T-helper 2 cell treated with Interferon-gamma antibody and Interleukin-4, amounts not matched to agents 100 ng/mL and 5 ng/mL, for 36 hours (primary cell): ENCODE data around the gene GLI1. TPM values are rescaled to one million over a fixed set of nuclear protein-coding genes. Genes with fewer than 3 reads are reported as not detected.
"Not testable (repeated sequence)": the region's sequence is repeated elsewhere in the genome, so short reads cannot be mapped to it uniquely, and the experiment has no call there.

Experiments used
- intact Hi-C: fragments of 100-400 bp; cut with micrococcal nuclease; formaldehyde crosslinking; loops from one replicate; pipeline ENCODE4 v1.15.1; 2023
- total RNA-seq: library from RNA; stranded (reverse); gene quantifications from 2 replicates; pipeline ENCODE4 v1.2.3, GENCODE V29; 2022

GLI1 gene
- total RNA-seq, 1 donor from 2014 or later = 2.2 TPM

DNA sequence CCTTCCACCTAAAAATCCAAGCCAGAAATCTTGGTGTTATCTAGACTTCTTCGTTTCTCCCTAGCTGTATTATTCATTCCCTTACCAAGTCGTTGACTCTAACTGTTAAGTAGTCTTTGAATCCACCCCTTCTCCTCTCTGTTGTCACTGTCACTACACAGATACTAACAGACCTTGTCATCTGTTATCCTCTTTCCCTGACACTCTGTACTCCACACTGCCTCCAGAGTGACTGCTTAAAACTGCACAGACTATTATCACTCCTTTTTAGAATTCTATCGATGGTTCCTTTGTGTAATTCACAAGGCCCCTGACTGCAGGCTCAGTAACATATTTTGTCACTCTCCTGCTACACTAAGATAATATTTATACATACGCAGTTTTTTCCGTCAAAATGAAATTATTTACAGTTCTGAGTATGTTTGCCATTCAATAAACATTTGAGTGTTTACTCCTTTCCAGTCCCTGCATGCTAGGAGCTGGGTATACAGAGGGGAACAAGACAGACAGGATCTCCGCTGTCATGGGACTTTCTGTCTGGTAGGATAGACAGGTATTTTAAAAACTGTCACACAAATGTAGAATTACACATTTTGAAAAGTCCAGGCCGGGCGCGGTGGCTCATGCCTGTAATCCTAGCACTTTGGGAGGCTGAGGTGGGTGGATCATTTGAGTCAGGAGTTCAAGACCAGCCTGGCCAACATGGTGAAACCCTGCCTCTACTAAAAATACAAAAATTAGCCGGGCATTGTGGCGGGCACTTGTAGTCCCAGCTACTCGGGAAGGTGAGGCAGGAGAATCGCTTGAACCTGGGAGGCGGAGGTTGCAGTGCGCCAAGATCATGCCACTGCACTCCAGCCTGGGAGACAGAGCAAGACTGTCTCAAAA lies 32.1 kb downstream of the GLI1 start:
- intact Hi-C loops = no loop called here

DNA sequence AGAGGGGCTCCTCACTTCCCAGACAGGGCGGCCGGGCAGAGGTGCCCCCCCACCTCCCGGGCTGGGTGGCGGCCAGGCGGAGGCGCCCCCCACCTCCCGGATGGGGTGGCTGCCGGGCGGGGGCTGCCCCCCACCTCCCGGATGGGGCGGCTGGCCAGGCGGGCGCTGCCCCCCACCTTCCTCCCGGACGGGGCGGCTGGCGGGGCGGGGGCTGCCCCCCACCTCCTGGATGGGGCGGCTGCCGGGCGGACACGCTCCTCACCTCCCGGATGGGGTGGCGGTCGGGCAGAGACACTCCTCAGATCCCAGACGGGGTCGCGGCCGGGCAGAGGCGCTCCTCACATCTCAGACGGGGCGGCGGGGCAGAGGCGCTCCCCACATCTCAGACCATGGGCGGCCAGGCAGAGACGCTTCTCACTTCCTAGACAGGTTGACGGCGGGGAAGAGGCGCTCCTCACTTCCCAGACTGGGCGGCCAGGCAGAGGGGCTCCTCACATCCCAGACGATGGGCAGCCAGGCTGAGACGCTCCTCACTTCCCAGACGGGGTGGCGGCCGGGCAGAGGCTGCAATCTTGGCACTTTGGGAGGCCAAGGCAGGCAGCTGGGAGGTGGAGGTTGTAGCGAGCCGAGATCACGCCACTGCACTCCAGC lies 35.6 kb downstream of the GLI1 start:
- intact Hi-C loops = not testable (repeated sequence)

DNA sequence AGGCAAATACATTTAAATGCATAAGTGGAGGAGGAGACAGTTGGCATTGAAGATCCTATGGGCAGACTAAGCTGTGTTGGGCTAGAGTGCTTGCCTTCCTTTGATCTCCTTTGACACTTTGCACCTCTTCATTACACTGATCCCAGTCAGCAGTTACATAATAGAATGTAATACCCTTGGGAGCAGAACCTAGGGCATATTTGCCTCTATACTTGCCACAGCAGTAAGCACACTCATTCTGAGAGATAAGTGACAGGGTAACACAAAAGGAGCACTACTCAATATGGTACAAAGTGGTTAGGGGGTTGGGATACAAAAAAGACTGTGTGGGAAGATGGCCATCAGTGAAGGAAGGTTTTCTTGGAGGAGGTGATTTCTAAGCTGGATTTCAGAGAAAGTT lies 37.2 kb downstream of the GLI1 start:
- intact Hi-C loops = no loop called here

DNA sequence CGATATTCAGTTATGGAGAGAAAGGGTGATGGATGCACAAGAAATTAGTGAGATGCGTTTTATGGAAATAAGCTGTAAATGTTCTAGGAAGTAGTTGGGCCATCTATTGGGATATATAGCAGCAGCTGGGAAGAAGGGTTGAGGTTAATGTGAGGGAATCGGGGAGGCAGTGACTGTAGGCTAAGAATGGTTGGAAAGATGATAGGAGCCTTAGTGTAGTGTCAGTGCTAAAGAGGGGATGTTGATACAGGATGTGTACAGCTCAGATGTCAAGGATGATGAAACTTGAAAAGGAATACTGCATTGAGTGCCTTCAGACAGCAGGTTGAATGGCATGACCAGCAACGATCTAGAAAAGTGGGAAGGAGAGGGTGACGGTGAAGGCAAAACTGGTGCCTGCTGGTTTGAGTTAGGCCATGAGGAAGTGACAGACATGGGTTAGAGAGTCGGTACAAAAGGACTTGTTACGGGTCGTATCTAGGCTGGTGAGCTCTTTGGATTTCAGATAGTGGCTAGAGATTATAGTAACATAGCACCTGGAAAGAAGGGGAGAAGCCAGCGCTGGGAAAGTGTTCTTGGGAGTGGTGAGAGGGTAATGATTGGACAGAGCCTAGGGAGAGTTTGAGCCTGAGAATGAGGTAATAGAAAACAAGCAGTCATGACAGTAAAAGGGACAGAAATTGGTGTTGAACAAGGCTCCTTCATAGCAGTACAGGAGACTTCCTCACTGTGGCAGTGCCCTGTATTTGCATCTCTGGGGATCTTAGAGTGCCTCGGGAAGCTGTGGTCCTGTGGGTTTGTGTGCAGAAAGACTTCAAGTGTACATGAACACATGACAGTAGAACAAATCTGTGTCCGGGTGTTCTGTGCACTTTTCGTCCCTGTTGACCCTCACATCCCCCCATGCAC lies 37.9 kb downstream of the GLI1 start:
- intact Hi-C loops = no loop called here

DNA sequence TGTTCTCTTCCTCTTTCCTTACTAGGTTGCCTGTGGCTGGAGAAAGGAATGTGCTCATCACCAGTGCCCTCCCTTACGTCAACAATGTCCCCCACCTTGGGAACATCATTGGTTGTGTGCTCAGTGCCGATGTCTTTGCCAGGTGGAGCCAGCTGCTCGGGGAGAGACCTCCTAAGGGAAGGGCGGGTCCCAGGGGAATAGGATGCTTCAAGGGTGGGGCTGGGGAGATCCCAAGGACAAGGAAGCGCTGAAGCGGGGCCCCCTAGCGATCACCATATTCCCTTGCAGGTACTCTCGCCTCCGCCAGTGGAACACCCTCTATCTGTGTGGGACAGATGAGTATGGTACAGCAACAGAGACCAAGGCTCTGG lies 38.5 kb downstream of the GLI1 start:
- intact Hi-C loops = no loop called here

DNA sequence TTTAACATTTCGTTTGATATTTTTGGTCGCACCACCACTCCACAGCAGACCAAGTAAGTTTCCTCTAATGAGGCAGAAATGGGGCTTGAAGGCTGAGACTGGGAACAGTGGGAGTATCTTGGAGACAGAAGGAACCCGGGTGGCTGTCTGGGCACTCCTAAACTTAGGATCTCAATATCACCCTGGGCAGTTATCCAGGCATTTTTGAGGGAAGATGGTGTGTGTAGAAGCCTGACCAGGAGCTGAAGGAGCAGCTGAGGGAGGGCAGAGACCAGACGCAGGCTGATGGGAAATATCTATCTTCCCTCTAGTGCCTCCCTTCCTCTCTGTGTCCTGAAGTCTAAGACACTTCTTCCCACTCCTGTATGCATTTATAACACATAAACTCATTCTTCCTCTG lies 39.0 kb downstream of the GLI1 start:
- intact Hi-C loops = no loop called here

DNA sequence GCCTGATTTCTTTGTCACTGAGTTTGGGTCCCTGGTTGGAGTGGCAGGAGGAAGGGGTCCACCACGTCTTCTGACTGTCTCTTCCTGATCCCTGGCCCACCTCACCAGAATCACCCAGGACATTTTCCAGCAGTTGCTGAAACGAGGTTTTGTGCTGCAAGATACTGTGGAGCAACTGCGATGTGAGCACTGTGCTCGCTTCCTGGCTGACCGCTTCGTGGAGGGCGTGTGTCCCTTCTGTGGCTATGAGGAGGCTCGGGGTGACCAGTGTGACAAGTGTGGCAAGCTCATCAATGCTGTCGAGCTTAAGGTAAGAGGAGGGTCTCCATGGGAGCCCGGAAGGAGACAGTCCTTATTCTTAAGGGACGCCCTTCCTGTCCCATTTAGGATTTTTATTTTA lies 40.6 kb downstream of the GLI1 start:
- intact Hi-C loops = no loop called here

DNA sequence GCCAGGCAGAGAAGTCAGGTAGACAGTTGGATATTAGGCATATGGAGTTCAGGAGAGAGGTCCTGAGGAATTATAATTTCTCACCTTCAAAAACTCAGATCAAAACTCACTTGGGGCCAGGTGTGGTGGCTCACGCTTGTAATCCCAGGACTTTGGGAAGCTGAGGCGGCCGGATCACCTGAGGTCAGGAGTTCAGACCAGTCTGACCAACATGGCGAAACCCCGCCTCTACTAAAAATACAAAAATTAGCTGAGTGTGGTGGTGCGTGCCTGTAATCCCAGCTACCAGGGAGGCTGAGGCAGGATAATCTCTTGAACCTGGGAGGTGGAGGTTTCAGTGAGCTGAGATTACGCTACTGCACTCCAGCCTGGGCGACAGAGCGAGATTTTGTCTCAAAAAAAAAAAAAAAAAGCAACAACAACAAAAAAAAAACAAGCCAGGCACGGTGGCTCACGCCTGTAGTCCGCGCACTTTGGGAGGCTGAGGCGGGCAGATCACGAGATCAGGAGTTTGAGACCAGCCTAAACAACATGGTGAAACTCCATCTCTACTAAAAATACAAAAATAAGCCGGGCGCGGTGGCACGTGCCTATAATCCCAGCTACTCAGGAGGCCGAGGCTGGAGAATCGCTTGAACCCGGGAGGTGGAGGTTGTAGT lies 42.9 kb downstream of the GLI1 start:
- intact Hi-C loops = not testable (repeated sequence)

DNA sequence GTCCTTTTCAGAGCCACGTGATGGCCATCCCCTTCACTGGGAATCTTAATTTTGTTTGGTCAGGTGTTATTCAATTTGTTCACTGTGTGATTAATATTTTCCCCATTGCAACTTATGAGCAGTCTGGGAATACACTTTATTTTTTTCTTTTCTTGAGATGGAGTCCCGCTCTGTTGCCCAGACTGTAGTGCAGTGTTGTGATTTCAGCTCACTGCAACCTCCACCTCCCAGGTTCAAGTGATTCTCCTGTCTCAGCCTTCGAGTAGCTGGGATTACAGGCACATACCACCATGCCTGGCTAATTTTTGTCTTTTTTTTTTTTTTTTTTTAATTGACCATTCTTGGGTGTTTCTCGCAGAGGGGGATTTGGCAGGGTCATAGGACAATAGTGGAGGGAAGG lies 47.0 kb downstream of the GLI1 start:
- intact Hi-C loops = not testable (repeated sequence)

DNA sequence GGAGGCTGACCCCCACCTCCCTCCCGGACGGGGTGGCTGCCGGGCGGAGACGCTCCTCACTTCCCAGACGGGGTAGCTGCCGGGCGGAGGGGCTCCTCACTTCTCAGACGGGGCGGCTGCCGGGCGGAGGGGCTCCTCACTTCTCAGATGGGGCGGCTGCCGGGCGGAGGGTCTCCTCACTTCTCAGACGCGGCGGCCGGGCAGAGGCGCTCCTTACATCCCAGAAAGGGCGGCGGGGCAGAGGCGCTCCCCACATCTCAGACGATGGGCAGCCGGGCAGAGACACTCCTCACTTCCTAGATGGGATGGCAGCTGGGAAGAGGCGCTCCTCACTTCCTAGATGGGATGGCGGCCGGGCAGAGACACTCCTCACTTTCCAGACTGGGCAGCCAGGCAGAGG lies 48.2 kb downstream of the GLI1 start:
- intact Hi-C loops = not testable (repeated sequence)

DNA sequence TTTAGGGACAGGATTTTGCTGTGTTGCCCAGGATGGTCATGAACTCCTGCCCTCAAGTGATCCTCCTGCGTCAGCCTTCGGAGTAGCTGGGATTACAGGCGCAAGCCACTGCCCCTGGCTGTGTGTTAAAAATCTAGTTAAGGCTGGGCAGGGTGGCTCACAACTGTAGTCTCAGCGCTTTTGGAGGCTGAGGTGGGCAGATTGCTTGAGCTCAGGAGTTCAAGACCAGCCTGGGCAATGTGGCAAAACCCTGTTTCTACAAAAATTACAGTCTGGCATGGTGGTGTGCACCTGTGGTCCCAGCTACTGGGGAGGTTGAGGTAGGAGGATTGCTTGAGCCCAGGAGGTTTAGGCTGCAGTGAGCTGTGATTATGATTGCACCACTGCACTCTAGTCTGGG lies 51.6 kb downstream of the GLI1 start:
- intact Hi-C loops = no loop called here

DNA sequence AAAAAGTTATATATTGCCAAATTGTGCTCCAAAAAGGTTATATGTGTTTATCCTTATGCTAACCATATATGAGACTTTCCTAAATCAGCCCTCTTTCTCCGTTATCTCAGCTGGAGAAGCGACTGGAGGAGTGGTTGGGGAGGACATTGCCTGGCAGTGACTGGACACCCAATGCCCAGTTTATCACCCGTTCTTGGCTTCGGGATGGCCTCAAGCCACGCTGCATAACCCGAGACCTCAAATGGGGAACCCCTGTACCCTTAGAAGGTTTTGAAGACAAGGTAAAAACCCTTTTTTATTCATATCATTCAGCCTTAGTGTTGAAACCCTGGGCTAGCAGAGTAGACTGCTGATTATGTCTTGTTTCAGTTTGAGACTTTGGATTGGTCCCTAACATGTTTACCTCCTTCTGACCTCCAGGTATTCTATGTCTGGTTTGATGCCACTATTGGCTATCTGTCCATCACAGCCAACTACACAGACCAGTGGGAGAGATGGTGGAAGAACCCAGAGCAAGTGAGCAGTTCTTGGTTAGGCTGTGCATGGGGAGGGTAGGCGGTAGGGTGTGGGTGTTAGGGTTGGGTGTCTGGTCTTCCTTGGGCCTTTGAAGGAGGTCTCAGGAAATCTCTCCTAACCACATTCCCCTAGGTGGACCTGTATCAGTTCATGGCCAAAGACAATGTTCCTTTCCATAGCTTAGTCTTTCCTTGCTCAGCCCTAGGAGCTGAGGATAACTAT lies 52.2 kb downstream of the GLI1 start:
- intact Hi-C loops = no loop called here

DNA sequence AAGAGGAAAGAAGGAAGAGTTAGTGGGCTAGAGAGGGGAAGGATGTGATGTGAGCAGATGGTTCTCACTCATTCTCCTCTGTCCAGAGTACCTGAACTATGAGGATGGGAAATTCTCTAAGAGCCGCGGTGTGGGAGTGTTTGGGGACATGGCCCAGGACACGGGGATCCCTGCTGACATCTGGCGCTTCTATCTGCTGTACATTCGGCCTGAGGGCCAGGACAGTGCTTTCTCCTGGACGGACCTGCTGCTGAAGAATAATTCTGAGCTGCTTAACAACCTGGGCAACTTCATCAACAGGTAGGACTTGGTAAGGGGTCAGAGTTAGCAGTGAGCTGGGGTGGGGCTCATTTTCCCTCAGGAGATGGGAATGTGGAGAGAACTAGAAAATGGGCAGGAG lies 53.1 kb downstream of the GLI1 start:
- intact Hi-C loops = no loop called here

DNA sequence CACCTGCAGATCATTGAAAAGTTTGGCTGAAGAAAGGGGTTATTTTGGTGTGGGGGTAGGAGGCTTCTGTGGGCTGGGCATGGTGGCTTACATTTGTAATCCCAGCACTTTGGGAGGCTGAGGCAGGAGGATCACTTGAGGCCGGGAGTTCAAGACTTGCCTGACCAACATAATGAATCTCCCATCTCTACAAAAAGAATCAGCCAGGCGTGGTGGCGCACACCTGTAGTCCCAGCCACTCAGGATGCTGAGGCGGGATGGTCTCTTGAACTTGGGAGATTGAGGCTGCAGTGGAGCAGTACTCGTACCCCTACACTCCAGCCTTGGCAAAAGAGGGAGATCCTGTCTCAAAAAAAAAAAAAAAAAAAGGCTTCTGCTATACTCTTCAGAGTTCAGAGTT lies 53.7 kb downstream of the GLI1 start:
- intact Hi-C loops = no loop called here

DNA sequence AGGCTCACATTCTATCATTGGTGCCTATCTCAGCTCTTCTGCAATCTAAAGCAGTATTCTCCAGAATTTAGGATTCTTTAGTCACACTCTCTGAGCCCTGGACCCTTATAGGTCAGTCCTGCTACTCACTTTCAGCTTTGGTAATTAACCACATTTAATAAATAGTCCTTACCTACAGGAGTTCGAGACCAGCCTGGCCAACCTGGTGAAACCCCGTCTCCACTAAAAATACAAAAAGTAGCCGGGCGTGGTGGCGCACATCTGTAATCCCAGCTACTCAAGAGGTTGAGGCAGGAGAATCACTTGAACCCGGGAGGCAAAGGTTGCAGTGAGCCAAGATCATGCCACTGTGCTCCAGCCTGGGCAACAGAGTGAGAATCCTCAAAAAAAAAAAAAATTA lies 54.1 kb downstream of the GLI1 start:
- intact Hi-C loops = not testable (repeated sequence)

DNA sequence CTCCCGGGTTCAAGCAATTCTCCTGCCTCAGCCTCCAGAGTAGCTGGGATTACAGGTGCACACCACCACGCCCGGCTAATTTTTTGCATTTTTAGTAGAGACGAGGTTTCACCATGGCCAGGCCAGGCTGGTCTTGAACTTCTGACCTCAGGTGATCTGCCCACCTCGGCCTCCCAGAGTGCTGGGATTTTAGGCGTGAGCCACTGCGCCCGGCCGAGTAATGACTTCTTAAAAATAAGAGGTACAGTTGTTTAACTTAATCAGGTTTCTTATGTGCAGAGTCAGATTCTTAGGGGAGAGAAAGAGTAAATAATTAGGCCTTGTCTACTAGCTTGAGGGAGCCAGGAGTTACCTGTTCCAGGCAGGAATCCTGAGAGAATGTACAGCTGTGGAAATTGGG lies 54.7 kb downstream of the GLI1 start:
- intact Hi-C loops = not testable (repeated sequence)

DNA sequence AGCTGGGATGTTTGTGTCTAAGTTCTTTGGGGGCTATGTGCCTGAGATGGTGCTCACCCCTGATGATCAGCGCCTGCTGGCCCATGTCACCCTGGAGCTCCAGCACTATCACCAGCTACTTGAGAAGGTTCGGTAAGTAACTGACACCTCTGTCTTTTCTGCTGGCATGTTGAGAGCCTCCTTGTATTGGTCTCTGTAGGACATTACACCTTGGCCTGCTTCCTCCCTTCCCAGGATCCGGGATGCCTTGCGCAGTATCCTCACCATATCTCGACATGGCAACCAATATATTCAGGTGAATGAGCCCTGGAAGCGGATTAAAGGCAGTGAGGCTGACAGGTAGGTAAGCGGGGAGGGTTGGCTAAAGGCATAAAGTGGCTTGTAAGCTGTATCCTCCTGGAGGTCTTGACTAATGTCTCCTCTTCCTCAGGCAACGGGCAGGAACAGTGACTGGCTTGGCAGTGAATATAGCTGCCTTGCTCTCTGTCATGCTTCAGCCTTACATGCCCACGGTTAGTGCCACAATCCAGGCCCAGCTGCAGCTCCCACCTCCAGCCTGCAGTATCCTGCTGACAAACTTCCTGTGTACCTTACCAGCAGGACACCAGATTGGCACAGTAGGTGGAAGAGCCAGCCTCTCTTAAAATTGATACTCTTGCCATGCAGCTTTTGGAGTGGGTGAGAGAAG lies 55.3 kb downstream of the GLI1 start:
- intact Hi-C loops = no loop called here

DNA sequence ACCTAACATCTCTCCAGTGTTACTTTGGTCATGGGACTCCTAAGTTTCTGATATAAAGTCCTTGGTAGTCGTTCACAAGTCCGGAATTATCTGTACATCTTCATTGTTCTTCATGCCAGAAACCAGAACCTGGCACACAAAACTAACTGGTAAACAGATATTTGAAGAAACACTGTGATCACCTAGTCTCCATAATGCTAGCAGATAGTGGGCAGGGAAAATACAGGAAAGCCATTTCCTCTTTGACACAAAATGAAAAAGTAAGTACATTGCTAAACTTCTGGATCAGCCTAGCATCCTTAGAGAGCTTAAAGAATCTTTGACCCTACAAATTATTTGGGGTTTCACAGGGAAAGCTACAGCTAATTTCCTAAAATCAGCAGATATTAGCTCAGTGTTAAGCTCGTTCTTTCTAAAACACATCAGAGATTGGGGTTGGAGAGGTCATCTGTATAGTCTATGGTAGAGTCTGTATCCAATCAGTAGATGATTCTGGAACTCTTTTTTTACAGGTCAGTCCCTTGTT lies 55.9 kb downstream of the GLI1 start:
- intact Hi-C loops = no loop called here

DNA sequence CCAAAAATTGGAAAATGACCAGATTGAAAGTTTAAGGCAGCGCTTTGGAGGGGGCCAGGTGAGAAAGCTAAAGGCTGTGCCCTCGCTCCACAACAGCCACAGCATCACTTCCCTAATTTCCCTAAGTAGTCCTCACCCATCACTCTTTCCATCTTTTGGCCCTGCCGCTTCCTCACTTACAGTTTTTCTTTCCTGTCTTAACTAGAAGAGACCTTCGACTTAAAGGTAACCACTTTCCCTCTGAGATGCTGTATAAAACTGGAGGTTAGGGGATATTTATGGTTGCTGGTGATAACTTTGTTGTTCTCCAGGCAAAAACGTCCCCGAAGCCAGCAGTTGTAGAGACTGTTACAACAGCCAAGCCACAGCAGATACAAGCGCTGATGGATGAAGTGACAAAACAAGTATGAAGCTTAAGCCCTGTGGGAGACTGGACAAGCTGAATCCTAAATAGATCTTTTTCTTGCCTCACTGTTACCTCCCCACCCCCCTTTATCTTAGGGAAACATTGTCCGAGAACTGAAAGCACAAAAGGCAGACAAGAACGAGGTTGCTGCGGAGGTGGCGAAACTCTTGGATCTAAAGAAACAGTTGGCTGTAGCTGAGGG lies 56.5 kb downstream of the GLI1 start:
- intact Hi-C loops = no loop called here
